IPS-NIHi7 (cell line): Measurements from ENCODE around the gene UQCC3.
"Not testable (repeated sequence)": the region's sequence is repeated elsewhere in the genome, so short reads cannot be mapped to it uniquely, and the experiment has no call there.

Experiments used
- DNase-seq: peaks from one replicate; pipeline ENCODE4 v3.0.0; 2012; ENCODE audit warnings: mixed read lengths; ENCODE audit errors: extremely low spot score

Gene UQCC3

DNA sequence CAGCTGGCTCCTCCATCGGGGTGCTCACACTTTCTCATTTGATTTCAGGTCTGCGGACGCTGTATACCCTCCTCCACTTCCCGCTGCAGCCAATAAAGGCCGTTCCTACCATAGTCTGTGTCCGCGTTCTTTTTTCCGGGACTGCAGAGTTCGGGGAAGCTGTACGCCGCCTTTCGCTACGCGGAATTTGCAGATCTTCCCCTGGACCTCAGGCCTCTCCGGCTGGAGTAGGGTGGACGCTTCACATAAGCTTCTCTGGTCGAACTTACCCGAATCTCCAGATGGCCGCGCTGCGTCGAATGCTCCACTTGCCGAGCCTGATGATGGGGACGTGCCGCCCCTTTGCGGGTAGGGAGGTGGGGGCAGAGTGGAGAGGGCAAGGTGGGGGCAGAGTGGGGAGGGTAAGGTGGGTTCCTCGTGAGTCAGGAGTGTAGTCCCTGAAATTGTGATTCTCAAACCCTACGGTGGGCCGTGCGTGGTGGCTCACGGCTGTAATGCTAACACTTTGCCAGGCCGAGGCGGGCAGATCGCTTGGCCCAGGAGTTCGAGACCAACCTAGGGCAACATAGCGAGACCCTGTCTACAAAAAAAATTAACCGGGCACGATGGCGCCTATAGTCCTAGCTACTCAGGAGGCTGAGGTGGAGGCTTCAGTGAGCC is 5.7 kb upstream of the UQCC3 start:
- DNase-seq = peak; percentile 15

- DNase-seq = no peak
Measured at GRCh38 chr11:62666259-62666926, 5.1 kb upstream of the UQCC3 start.

DNA sequence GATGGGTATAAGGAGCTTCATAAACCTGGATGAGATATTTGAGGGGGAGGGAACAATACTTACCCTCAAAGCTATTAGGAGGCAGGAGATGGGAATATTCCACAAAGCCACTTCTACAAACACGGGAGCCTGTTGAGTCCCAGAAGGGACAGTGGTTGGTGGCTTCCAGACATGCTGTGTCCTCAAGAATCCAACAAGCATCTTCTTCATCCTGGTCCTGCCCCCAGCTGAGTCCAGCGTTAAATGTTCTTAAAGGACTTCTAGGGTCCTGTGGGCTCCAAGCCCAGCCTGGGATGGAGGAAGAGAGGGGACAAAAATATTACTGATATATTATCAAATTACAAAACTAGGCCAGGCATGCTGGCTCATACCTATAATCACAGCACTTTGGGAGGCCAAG is 4.0 kb upstream of the UQCC3 start:
- no peak for DNase-seq

GRCh38 chr11:62669420-62670161 is 1.9 kb upstream of the UQCC3 start:
- DNase-seq = no peak

- DNase-seq = no peak
Measured at GRCh38 chr11:62671236-62671607, 251 bp upstream of the UQCC3 start.

DNA sequence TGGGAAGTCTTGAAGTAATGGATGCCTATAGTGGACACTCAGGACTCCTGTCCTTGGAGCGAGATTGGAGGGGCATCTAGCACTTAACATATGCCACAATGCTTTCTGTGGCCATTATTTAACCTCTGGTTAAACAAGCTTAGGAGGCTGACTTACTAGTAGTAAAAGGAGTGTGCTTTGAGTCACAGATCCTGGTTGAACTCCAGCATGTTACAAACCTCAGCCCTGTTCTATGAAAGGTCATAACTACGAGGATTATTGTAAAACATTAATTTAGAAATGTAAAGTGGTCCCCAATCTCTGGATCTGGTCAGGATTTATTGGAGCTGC is 1.7 kb downstream of the UQCC3 start:
- no peak for DNase-seq

DNA sequence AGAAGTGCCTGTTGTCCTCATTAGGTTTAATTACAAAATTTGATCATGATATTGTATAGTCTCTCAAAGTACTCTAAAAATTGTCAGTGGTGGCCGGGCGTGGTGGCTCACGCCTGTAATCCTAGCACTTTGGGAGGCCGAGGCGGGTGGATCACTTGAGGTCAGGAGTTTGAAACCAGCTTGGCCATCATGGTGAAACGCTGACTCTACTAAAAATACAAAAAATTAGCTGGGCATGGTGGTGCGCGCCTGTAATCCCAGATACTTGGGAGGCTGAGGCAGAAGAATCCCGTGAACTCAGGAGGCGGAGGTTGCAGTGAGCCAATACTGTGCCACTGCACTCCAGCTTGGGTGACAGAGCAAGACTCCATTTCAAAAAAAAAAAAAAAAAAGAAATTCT is 3.9 kb downstream of the UQCC3 start:
- DNase-seq = not testable (repeated sequence)

- DNase-seq = no peak
Measured at GRCh38 chr11:62676698-62677097, 5.2 kb downstream of the UQCC3 start.

GRCh38 chr11:62677156-62677555 is 5.7 kb downstream of the UQCC3 start:
- DNase-seq = no peak

DNA sequence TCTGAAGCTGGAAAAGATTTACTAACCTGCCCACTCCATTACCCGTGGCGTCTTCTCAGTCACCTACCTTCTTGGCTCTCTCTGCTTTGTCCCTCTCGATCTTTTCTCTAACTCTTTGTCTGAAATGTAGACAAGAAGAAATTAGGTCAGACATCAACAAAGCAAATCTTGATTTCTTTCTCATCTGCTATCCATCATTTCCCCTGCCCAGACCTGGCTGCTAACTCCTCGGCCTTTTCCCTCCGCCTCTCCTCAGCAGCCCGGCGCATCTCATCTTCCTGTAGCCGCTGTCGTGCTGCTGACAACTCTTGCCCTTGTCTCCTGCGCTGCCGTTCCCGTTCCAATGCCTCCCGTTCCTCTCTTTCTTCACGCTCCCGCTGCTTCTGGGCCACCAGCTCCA is 6.2 kb downstream of the UQCC3 start:
- DNase-seq = no peak

DNA sequence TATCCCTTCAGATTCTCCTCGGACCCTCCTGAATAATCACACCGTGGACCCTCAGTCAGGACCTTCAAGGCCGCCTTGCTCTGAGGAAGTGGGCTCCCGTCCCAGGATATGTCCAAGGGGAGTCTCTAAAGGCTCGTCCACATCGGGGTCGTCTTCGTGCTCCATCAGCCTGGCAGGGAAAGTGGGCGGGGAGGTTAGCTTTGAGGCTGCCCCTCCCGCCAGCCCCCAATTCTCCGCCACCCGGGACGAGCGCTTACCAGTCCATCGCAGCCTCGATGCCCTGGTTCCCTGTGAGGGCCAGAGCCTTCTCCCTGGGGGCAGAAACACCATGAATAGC is 6.9 kb downstream of the UQCC3 start:
- DNase-seq = no peak

DNA sequence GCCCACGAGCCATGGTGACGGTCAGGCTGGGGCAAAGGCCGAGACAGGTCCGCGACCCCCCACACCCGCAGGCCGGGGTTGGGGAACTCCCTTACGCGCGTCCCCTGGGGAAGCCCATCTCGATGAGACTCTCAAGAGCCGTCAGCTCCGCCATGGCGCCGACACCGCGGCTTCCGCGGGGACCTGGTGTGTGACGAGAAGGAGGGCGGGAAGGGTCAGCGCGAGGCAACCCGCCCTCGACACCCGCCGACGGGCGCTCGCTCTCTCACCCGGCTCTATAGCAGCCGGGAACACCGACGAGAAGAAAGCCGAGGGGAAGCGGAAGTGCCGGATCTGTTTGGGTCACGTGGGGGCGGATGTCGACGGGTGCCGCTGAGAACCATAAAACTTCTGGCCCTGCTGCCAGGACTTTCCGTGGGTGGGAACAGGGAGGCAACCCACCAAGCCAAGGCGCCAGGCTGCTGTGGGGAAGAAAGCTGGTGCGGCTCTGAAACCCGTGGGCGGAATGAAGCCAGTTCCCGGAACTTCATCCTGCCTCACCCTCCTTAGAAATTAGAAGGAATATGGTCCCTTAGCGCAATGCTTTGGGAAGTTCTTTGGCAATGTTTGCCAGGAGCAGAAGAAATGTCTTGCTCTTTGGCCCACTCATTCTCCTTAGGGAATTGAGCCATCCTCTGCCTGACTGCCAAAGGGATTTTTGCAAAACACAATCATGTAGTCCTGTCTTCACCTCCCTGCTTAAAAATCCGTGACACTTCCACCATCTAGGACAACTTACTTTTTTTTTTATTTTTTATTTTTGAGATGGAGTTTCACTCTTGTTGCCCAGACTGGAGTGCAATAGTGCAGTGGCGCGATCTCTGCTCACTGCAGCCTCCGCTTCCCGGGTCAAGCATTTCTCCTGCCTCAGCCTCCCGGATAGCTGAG is 7.6 kb downstream of the UQCC3 start, which contains the start of gene UBXN1:
UBXN1 (minus strand) TSS at position 304 of the 927 bp plus-strand sequence; CDS start at position 154, 150 bp downstream.
- peak; percentile 89 for DNase-seq

DNA sequence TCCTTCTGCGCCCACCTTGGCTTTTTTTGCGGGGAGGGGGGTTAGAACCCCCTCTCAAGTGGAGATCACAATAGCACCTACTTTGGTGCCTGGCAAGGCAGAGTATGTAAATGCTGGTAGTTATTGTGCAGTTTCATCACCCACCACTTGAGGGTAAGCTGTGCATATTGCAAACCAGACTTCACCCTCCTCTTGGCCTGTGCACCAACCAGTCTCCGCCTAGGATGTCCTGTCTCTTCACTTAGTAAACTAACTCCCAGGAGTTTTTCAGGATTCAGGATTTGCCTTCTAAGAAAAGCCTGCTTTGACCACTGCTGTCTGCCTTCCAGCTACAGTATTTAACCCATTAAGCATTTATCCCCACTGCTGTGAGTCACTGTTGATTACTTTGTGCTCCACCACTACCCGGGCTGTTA is 9.4 kb downstream of the UQCC3 start:
- no peak for DNase-seq

GRCh38 chr11:62682518-62682917 is 11.0 kb downstream of the UQCC3 start:
- no peak for DNase-seq

DNA sequence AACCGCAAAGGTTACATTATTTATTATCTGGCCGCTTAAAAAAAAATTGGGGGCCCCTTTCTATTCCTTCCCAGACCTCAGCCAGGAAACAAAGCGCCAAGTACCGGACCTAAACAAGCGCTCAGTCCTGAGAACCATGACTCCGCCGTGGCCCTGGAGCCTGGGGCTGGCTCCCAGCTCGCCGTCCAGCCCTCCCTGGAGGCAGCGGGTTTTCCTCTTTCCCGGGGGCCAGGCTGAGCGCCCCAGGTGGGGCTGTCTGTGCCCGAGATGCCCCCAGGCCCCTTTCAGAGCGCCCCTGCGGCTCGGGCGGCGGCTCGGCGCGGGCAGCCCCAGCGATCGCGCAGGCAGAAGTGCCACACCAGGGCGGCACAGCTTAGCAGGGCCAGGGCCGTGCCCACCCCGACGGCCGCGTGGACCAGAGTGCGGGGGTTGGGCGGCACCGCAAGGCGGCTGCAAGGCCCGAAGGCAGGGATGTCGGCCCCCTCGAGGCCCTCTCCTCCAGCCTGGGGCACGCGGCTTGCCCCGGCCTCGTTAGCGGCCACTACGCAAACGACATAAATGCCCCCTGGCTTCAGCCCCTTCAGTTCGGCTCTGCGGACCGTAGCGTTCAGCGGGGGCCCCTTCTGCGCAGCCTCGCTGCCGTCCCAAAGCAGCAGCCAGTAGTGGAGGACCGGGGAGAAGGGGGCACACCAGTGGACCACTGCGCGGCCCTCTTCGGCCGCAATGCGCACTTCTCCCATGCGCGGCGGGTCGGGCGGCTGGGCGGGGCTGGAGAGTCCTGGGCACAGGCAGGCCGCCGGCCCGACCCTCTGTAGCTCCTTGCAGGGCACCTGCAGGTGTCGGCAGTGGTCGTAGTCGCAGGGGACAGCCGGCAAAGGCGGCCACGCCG is 16.3 kb downstream of the UQCC3 start:
- no peak for DNase-seq

DNA sequence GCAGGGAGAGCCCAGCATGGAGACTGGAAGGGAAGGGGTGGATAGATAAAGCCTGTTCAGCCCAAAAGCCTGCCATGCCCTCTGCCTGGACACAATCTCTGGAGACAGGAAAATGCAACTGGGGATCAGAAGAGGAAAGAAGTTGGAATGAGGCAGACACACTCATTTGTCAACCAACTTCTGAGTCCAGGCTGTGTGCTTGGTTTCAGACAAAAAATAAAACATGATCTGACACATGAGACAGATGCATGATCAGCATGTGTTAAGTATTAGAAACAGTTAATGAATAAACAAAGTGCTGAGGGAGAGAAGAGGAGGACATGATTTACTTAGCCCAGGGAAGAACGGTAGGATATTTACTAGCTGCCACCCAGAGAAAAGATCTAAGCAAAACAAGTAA is 17.0 kb downstream of the UQCC3 start:
- no peak for DNase-seq

- DNase-seq = no peak
Measured at GRCh38 chr11:62689421-62690183, 18.1 kb downstream of the UQCC3 start, which contains the start of gene LRRN4CL. TSS of gene LRRN4CL (minus strand) at chr11:62689530. CDS start at chr11:62688508, 1,022 bp downstream.

GRCh38 chr11:62693624-62694023 is 22.2 kb downstream of the UQCC3 start:
- not testable (repeated sequence) for DNase-seq

GRCh38 chr11:62694455-62695167 is 23.1 kb downstream of the UQCC3 start:
- peak; percentile 83 for DNase-seq
